ENCODE measurements around the gene PTPRM.

GRCh38 chr18:7856116-7856515 lies 289.0 kb downstream of the PTPRM start:
- TF ChIP-seq CTCF (IDR thresholded peaks at IDR 0.05; ENCODE audit: poor library complexity, severe bottlenecking) (no peak), EZH2 (IDR thresholded peaks at IDR 0.05; ENCODE audit: borderline replicate concordance, insufficient read depth, low read length, poor library complexity, severe bottlenecking) (no peak), POLR2AphosphoS5 (IDR thresholded peaks at IDR 0.05) (no peak)
